B cell (primary cell): ENCODE results near the gene PWWP2B. TPM values are rescaled to one million over a fixed set of nuclear protein-coding genes. Genes with fewer than 3 reads are reported as not detected.

Source experiments
- ATAC-seq: fragments of 200-7000 bp; cut with Tn5 transposase; one replicate; pipeline ENCODE4 v1.10.0; 2021; ENCODE audit warnings: low read depth, mild to moderate bottlenecking, moderate number of reproducible peaks, moderate library complexity
- CTCF ChIA-PET: fragments of 350-600 bp; sonication (Branson Sonifier 250); formaldehyde crosslinking; loops from one replicate; lab custom pipeline; 2021; ENCODE audit warnings: antibody characterized with exemption, inconsistent platforms; lab: Charles Lee
- POLR2A ChIA-PET: fragments of 350-600 bp; sonication (Branson Sonifier 250); formaldehyde crosslinking; loops from one replicate; lab custom pipeline; 2021; ENCODE audit warnings: antibody characterized with exemption; lab: Charles Lee
- DNase-seq: peaks from one replicate; pipeline ENCODE4 v3.0.0; 2013
- H2AFZ ChIP-seq: 2 replicates; pipeline ENCODE4 v1.6.1; 2012; ENCODE audit warnings: mild to moderate bottlenecking, low read depth, low read length; ENCODE audit not compliant: insufficient read depth, poor library complexity, severe bottlenecking
- H3K27ac ChIP-seq, 2 donors: 1 replicate in 1 of 2; 2 replicates in 1 of 2; pipeline ENCODE4 v1.5.1; 2012 to 2013; ENCODE audit warnings: low read length in 2 of 2, mild to moderate bottlenecking in 2 of 2, moderate library complexity in 1 of 2
- H3K27me3 ChIP-seq, 4 experiments: fragments of 200-600 bp in 1 of 4; sonication (generic) in 1 of 4; replicated peaks in 1 of 4; 1 replicate in 2 of 4; 2 replicates in 2 of 4; pipeline versions ENCODE4 v1.6.1 to v1.7.0; 2013 to 2016; ENCODE audit warnings: low read length in 3 of 4, mild to moderate bottlenecking in 2 of 4, mixed read lengths in 1 of 4, moderate library complexity in 1 of 4; ENCODE audit not compliant: insufficient read depth in 4 of 4, control insufficient read depth in 3 of 4; ENCODE audit errors: control extremely low read depth in 1 of 4
- H3K36me3 ChIP-seq, 2 experiments: replicated peaks in 1 of 2; 1 replicate in 1 of 2; 2 replicates in 1 of 2; pipeline versions ENCODE4 v1.6.1 to v1.7.1; 2013; ENCODE audit warnings: low read length in 1 of 2; ENCODE audit not compliant: insufficient read depth in 2 of 2, control insufficient read depth in 1 of 2; ENCODE audit errors: control extremely low read depth in 1 of 2, extremely low read depth in 1 of 2
- H3K4me1 ChIP-seq, 2 donors: fragments of 200-600 bp in 1 of 2; sonication (generic) in 1 of 2; 1 replicate in 1 of 2; 2 replicates in 1 of 2; pipeline versions ENCODE4 v1.5.1 to v1.6.1; 2013 to 2017; ENCODE audit warnings: low read length in 2 of 2; ENCODE audit not compliant: control insufficient read depth in 2 of 2, insufficient read depth in 2 of 2
- H3K4me2 ChIP-seq: replicated peaks from 2 replicates; pipeline ENCODE3; 2012; ENCODE audit warnings: mild to moderate bottlenecking, low read depth, low read length; ENCODE audit not compliant: poor library complexity, severe bottlenecking
- H3K4me3 ChIP-seq, 5 experiments: fragments of 200-600 bp in 1 of 5; sonication (generic) in 1 of 5; 1 replicate in 3 of 5; 2 replicates in 2 of 5; pipeline versions ENCODE4 v1.5.1 to v1.7.0; 2011 to 2016; ENCODE audit warnings: low read length in 4 of 5, mild to moderate bottlenecking in 4 of 5, low read depth in 2 of 5, control low read depth in 1 of 5, moderate library complexity in 1 of 5; ENCODE audit not compliant: insufficient read depth in 1 of 5; ENCODE audit errors: control extremely low read depth in 1 of 5, extremely low read depth in 1 of 5
- H3K79me2 ChIP-seq: fragments of 200-600 bp; sonication (generic); one replicate; pipeline ENCODE4 v1.6.0; 2016; ENCODE audit warnings: low read length; ENCODE audit not compliant: control insufficient read depth, insufficient read depth
- H3K9ac ChIP-seq: fragments of 200-600 bp; sonication (generic); 2 replicates; pipeline ENCODE4 v1.6.1; 2017; ENCODE audit warnings: mild to moderate bottlenecking, low read length, moderate library complexity
- H3K9me3 ChIP-seq, 3 donors: one replicate each; pipeline versions ENCODE4 v1.6.1 to v1.7.1; 2013; ENCODE audit warnings: low read length in 2 of 3; ENCODE audit not compliant: control insufficient read depth in 2 of 3, insufficient read depth in 1 of 3; ENCODE audit errors: control extremely low read depth in 1 of 3
- H4K20me1 ChIP-seq: 2 replicates; pipeline ENCODE4 v1.6.0; 2012; ENCODE audit warnings: mild to moderate bottlenecking, low read length; ENCODE audit not compliant: insufficient read depth, control insufficient read depth, poor library complexity, severe bottlenecking
- H3K27ac Mint-ChIP-seq: one replicate; pipeline ENCODE4 v1.8.0; 2021; ENCODE audit warnings: mixed read lengths
- H3K27me3 Mint-ChIP-seq: one replicate; pipeline ENCODE4 v1.8.0; 2021; ENCODE audit warnings: mixed read lengths
- H3K4me1 Mint-ChIP-seq: one replicate; pipeline ENCODE4 v1.8.0; 2021; ENCODE audit warnings: mixed read lengths
- H3K4me3 Mint-ChIP-seq: one replicate; pipeline ENCODE4 v1.8.0; 2021; ENCODE audit warnings: mixed read lengths
- H3K9me3 Mint-ChIP-seq: one replicate; pipeline ENCODE4 v1.8.0; 2022; ENCODE audit warnings: mixed read lengths; ENCODE audit not compliant: insufficient read depth
- EZH2 ChIP-seq: IDR thresholded peaks from 2 replicates; pipeline ENCODE4 v1.6.1; 2012; ENCODE audit warnings: borderline replicate concordance, low read depth, mild to moderate bottlenecking, moderate library complexity, low read length; ENCODE audit not compliant: insufficient read depth, poor library complexity, severe bottlenecking
- WGBS: methylation state at CpG from one replicate; pipeline ENCODE4 v1.1.5; 2013; ENCODE audit warnings: missing lambda C conversion rate; ENCODE audit not compliant: insufficient coverage; 5-methylcytosine and 5-hydroxymethylcytosine counted together
- intact Hi-C: fragments of 100-400 bp; cut with micrococcal nuclease; formaldehyde crosslinking; loops from one replicate; pipeline ENCODE4 v1.10.0; 2022
- polyA plus RNA-seq: library from polyadenylated mRNA; depleted of rRNA; stranded (reverse); fragments of >200 nt; gene quantifications from 2 replicates; pipeline ENCODE4 v1.2.3, GENCODE V29; 2012
- total RNA-seq, 2 donors: library from RNA; stranded (reverse); fragments of 120-200 nt in 1 of 2; gene quantifications; 1 replicate in 1 of 2; 2 replicates in 1 of 2; pipeline versions ENCODE4 v1.2.3 to v1.2.4, GENCODE V29; 2013 to 2022
- TF ChIP-seq, protein P1 (sequence below): fragments of 200-600 bp; IDR thresholded peaks from one replicate; pipeline ENCODE4 v1.8.0; 2022; ENCODE audit warnings: antibody characterized with exemption, mild to moderate bottlenecking

Gene PWWP2B
- total and polyA plus RNA-seq, 2 donors (not counting 1 experiment from before 2014, with no cell fraction given) = 13.6 to 34.4 TPM

DNA sequence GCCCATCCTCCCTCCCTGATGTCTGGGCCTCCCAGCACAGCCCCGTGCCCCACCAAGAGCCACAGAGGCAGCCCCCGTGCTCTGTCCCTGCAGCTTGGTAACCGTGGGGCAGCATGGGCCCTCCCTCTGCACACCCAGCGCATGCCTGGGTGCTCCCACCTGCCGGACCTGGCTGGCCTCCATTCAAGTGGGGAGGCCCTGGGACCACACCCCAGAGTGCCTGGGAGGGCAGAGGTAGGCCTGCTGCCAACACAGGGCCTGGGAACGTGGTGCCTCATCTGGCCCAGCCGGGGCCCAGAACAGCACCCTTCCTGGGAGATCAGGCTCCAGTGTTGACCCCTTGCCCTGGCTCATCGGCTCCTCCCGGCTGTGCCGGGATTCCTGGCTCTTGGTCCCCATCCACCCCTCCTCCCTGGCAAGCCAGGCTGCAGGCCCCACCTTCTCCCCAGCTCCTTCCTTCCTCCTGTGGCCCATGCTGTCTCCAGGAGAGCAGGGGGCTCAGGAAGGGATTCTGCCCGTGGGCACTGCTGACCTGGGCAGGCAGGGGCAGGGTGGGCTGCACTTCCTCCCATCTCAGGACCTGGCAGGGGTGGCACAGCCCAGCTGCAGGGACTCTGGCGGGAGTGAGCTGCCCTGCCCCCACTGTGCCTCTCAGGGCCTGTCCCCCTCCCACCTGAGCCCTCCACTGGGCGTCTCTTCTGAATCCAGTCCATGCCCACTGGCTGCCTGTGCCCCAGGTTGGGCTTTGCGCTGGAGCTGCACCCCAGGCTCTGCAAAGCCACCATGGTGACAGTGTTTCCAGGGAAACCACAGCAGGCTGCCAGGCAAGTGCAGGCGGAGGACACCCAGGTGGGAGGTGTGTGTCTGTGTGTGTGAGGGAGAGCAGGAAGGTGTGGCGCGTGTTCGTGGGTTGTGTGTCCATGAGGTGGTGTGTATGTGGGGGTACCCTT is 32.6 kb downstream of the PWWP2B start:
- Histone ChIP-seq H2AFZ (no peak overlapping the region), H3K4me2 (peak overlapping the region; percentile 44), H3K79me2 (no peaks in the 10 kb centered on the region), H3K27ac (no peak overlapping the region), H3K4me3 (no peak overlapping the region), H3K9me3 (peaks cover 0 to 3% (median 0%) of the 10 kb centered on the region in 3 donors), H3K4me1 (peaks cover 13 to 22% of the 10 kb centered on the region in 2 donors), H3K36me3 (peaks cover 0 to 3% of the 10 kb centered on the region in 2 experiments), H4K20me1 (no peaks in the 10 kb centered on the region), H3K27me3 (no peaks in the 10 kb centered on the region), H3K9ac (no peak overlapping the region)
- DNase-seq (no peak), ATAC-seq (peak; percentile 10)
- 38% methylated on average over 18 of the region's 18 CpGs for WGBS
- Mint-ChIP-seq H3K9me3 (no peaks in the 10 kb centered on the region), H3K4me1 (peaks cover 15% of the 10 kb centered on the region), H3K27ac (peak overlapping the region; percentile 28), H3K27me3 (no peaks in the 10 kb centered on the region), H3K4me3 (no peak overlapping the region)
- POLR2A ChIA-PET = no interaction called here
- intact Hi-C loops = no loop called here
- TF ChIP-seq, protein P1, sequence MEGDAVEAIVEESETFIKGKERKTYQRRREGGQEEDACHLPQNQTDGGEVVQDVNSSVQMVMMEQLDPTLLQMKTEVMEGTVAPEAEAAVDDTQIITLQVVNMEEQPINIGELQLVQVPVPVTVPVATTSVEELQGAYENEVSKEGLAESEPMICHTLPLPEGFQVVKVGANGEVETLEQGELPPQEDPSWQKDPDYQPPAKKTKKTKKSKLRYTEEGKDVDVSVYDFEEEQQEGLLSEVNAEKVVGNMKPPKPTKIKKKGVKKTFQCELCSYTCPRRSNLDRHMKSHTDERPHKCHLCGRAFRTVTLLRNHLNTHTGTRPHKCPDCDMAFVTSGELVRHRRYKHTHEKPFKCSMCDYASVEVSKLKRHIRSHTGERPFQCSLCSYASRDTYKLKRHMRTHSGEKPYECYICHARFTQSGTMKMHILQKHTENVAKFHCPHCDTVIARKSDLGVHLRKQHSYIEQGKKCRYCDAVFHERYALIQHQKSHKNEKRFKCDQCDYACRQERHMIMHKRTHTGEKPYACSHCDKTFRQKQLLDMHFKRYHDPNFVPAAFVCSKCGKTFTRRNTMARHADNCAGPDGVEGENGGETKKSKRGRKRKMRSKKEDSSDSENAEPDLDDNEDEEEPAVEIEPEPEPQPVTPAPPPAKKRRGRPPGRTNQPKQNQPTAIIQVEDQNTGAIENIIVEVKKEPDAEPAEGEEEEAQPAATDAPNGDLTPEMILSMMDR = no peak
- TF ChIP-seq EZH2 = no peak
- CTCF ChIA-PET = interaction anchor here (1.0 kb wide), 1 partner anchor 17 kb away, joined by 3 read pairs; no protein-coding TSS in a partner anchor

DNA sequence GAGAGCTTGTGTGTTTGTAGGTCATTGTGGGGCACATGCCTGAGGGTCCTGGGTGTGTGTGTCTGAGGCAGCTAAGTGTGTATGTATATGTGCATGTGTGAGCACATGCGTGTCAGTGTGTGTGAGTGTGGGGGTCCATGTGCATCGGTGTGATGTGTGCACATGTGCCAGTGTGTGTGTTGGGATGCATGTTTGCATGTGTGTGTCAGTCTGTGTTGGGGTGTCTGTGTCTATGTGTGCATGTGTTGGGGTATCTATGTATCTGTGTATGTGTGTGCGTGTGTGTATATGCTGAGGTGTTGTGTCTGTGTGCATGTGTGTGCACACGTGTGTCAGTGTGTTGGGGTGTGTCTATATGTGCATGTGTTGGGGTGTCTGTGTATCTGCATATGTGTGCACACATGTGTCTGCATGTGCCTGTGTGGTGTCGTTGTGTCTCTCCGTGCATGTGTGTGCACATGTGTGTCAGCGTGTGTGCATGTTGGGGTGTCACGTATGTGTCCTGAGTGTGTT is 33.3 kb downstream of the PWWP2B start:
- no peaks in the 10 kb centered on the region for H3K9me3 Mint-ChIP-seq
- ChIA-PET POLR2A (no interaction called here), CTCF (no interaction called here)
- H2AFZ ChIP-seq = no peak overlapping the region
- H3K9me3 ChIP-seq = peaks cover 0 to 2% (median 0%) of the 10 kb centered on the region in 3 donors
- no peaks in the 10 kb centered on the region for H3K27me3 ChIP-seq
- H3K79me2 ChIP-seq = no peaks in the 10 kb centered on the region
- WGBS = 91% methylated on average over 8 of the region's 8 CpGs
- no peaks in the 10 kb centered on the region for H3K27me3 Mint-ChIP-seq
- peaks cover 13 to 22% of the 10 kb centered on the region in 2 donors for H3K4me1 ChIP-seq
- no peak for ATAC-seq
- peaks cover 15% of the 10 kb centered on the region for H3K4me1 Mint-ChIP-seq
- H4K20me1 ChIP-seq = no peaks in the 10 kb centered on the region
- H3K36me3 ChIP-seq = peaks cover 0 to 3% of the 10 kb centered on the region in 2 experiments
- H3K4me2 ChIP-seq = no peak overlapping the region
- peak overlapping the region; percentile 3 for H3K4me3 Mint-ChIP-seq
- TF ChIP-seq, protein P1 = no peak
- TF ChIP-seq EZH2 = no peak
- H3K9ac ChIP-seq = no peak overlapping the region
- H3K4me3 ChIP-seq = no peak overlapping the region
- intact Hi-C loops = no loop called here
- H3K27ac Mint-ChIP-seq = peak overlapping the region; percentile 28
- DNase-seq = no peak
- H3K27ac ChIP-seq = no peak overlapping the region
